PC-3 (cell line): ENCODE results near the gene DIP2A. TPM values are rescaled to one million over a fixed set of nuclear protein-coding genes. Genes with fewer than 3 reads are reported as not detected.
A peak's percentile ranks its signal among the peaks of the same experiment; 100 is the strongest.

Experiments used
- ATAC-seq: fragments of 200-7000 bp; cut with Tn5 transposase; 2 replicates; pipeline ENCODE4 v1.9.1; 2020; ENCODE audit warnings: mild to moderate bottlenecking, moderate library complexity
- BruUV-seq: library from RNA; stranded (reverse); fragments of 400-500 nt; replicated peaks from 2 replicates; lab custom pipeline; 2021; lab: Mats Ljungman, UMichigan
- CTCF ChIA-PET: fragments of 300-600 bp; sonication (Branson Sonifier 250); formaldehyde crosslinking; loops from one replicate; lab custom pipeline; 2022; ENCODE audit warnings: antibody characterized with exemption; lab: Charles Lee
- POLR2A ChIA-PET: fragments of 300-600 bp; sonication (Branson Sonifier 250); formaldehyde crosslinking; loops from one replicate; lab custom pipeline; 2022; ENCODE audit warnings: antibody characterized with exemption; ENCODE audit not compliant: unreplicated experiment; lab: Charles Lee
- DNase-seq: peaks from one replicate; pipeline ENCODE4 v3.0.0-alpha.2; 2015
- H2AFZ ChIP-seq: fragments of 300-600 bp; sonication (generic); 2 replicates; pipeline ENCODE4 v1.6.0; 2016; ENCODE audit warnings: antibody characterized with exemption, low read length
- H3F3A ChIP-seq: fragments of 300-600 bp; sonication (generic); one replicate; pipeline ENCODE4 v1.6.0; 2017; ENCODE audit warnings: antibody characterized with exemption, low read length, control low read depth, mild to moderate bottlenecking; ENCODE audit not compliant: unreplicated experiment
- H3K27ac ChIP-seq: fragments of 300-600 bp; sonication (generic); 2 replicates; pipeline ENCODE4 v1.5.1; 2016; ENCODE audit warnings: mild to moderate bottlenecking, low read length
- H3K27me3 ChIP-seq: fragments of 300-600 bp; sonication (generic); 2 replicates; pipeline ENCODE4 v1.6.1; 2016; ENCODE audit warnings: low read length, mixed read lengths
- H3K36me3 ChIP-seq: fragments of 300-600 bp; sonication (generic); 2 replicates; pipeline ENCODE4 v1.6.1; 2016; ENCODE audit warnings: low read depth, mixed run types, low read length, mixed read lengths
- H3K4me1 ChIP-seq: fragments of 300-600 bp; sonication (generic); 2 replicates; pipeline ENCODE4 v1.5.1; 2016; ENCODE audit warnings: low read length; ENCODE audit not compliant: insufficient read depth
- H3K4me2 ChIP-seq: fragments of 300-600 bp; sonication (generic); 2 replicates; pipeline ENCODE4 v1.6.0; 2016; ENCODE audit warnings: low read length
- H3K4me3 ChIP-seq: fragments of 300-600 bp; sonication (generic); 2 replicates; pipeline ENCODE4 v1.5.1; 2016; ENCODE audit warnings: mild to moderate bottlenecking, low read length, mixed read lengths
- H3K79me2 ChIP-seq: fragments of 300-600 bp; sonication (generic); 2 replicates; pipeline ENCODE4 v1.6.1; 2017; ENCODE audit warnings: low read length, mixed read lengths
- H3K9ac ChIP-seq: fragments of 300-600 bp; sonication (generic); 2 replicates; pipeline ENCODE4 v1.6.0; 2016; ENCODE audit warnings: mild to moderate bottlenecking, low read length
- H3K9me2 ChIP-seq: fragments of 300-600 bp; sonication (generic); replicated peaks from 2 replicates; pipeline ENCODE4 v1.6.1; 2016; ENCODE audit warnings: mixed run types, low read length, mixed read lengths
- H3K9me3 ChIP-seq: fragments of 300-600 bp; sonication (generic); 2 replicates; pipeline ENCODE4 v1.6.1; 2016; ENCODE audit warnings: low read length, mixed read lengths
- H4K20me1 ChIP-seq: fragments of 300-600 bp; sonication (generic); 2 replicates; pipeline ENCODE4 v1.6.1; 2016; ENCODE audit warnings: low read length, mixed read lengths
- CTCF ChIP-seq: fragments of 300-600 bp; sonication (generic); conservative IDR thresholded peaks from 2 replicates; pipeline ENCODE4 v1.5.1; 2017; ENCODE audit warnings: antibody characterized with exemption, low read depth, mild to moderate bottlenecking, low read length
- EZH2 ChIP-seq: fragments of 300-600 bp; sonication (generic); IDR thresholded peaks from one replicate; pipeline ENCODE4 v1.6.1; 2017; ENCODE audit warnings: antibody characterized with exemption, mild to moderate bottlenecking, low read length; ENCODE audit not compliant: unreplicated experiment
- EZH2phosphoT487 ChIP-seq: fragments of 300-600 bp; sonication (generic); IDR thresholded peaks from 2 replicates; pipeline ENCODE4 v1.6.1; 2018; ENCODE audit warnings: mild to moderate bottlenecking, antibody characterized with exemption, low read length, borderline replicate concordance
- intact Hi-C: fragments of 100-400 bp; cut with micrococcal nuclease; formaldehyde crosslinking; loops from 2 replicates; pipeline ENCODE4 v1.9.0; 2023
- total RNA-seq: library from RNA; depleted of rRNA; stranded (reverse); fragments of >200 nt; gene quantifications from 2 replicates; pipeline ENCODE4 v1.2.3, GENCODE V29; 2014

DIP2A gene
- total RNA-seq, 1 experiment from 2014 or later = 23.7 TPM

- peaks cover 31% of the 10 kb centered on the region for H3K36me3 ChIP-seq
Observed at GRCh38 chr21:46509741-46510502, 51.2 kb downstream of the DIP2A start.

GRCh38 chr21:46515109-46515508 lies 56.4 kb downstream of the DIP2A start:
- POLR2A ChIA-PET = interaction anchor here (0.6 kb wide), 1 partner anchor 172 kb away, joined by 3 read pairs; no protein-coding TSS in a partner anchor
- ATAC-seq (no peak), DNase-seq (no peak)
- no peaks in the 10 kb centered on the region for H4K20me1 ChIP-seq
- BruUV-seq = no TSS peak
- peaks cover 10% of the 10 kb centered on the region for H3K4me1 ChIP-seq
- H3K9ac ChIP-seq = no peak overlapping the region
- H3K27me3 ChIP-seq = no peaks in the 10 kb centered on the region
- H3F3A ChIP-seq = peaks cover 8% of the 10 kb centered on the region
- H3K36me3 ChIP-seq = peaks cover 43% of the 10 kb centered on the region
- no peaks in the 10 kb centered on the region for H3K79me2 ChIP-seq
- no peak for TF ChIP-seq EZH2phosphoT487
- no peak for TF ChIP-seq CTCF
- TF ChIP-seq EZH2 = no peak
- H3K9me2 ChIP-seq = no peaks in the 10 kb centered on the region
- H3K4me3 ChIP-seq = no peak overlapping the region
- peaks cover 6% of the 10 kb centered on the region; the same call in 1 of the 2 replicates for H3K9me3 ChIP-seq
- CTCF ChIA-PET = no interaction called here
- H3K4me2 ChIP-seq = no peak overlapping the region
- no peak overlapping the region for H3K27ac ChIP-seq
- intact Hi-C loops = no loop called here
- H2AFZ ChIP-seq = no peak overlapping the region

More at GRCh38 chr21:46509741-46510502, 51.2 kb downstream of the DIP2A start:
- Histone ChIP-seq H3K27ac (peak overlapping the region; percentile 95), H3K9me3 (no peaks in the 10 kb centered on the region), H3K4me3 (peak overlapping the region; percentile 24; the same call in 1 of the 2 replicates), H3F3A (peaks cover 13% of the 10 kb centered on the region), H3K79me2 (no peaks in the 10 kb centered on the region), H3K27me3 (no peaks in the 10 kb centered on the region), H2AFZ (no peak overlapping the region; the same call in 1 of the 2 replicates), H3K9ac (peak overlapping the region; percentile 68), H4K20me1 (no peaks in the 10 kb centered on the region), H3K9me2 (no peaks in the 10 kb centered on the region), H3K4me2 (peak overlapping the region; percentile 72), H3K4me1 (peaks cover 24% of the 10 kb centered on the region)
- CTCF ChIA-PET = interaction anchor here (1.4 kb wide), 1 partner anchor 10 kb away, joined by 7 read pairs; no protein-coding TSS in a partner anchor
- DNase-seq (peak; percentile 98), ATAC-seq (peak; percentile 98)
- intact Hi-C loops = loop anchor here (1.0 kb wide), 2 partner anchors 10 to 52 kb away; partner anchors contain the start of gene DIP2A
- POLR2A ChIA-PET = interaction anchor here (0.6 kb wide), 1 partner anchor 88 kb away, joined by 6 read pairs; no protein-coding TSS in a partner anchor
- TF ChIP-seq EZH2phosphoT487 = no peak
- TF ChIP-seq EZH2 = no peak
- TF ChIP-seq CTCF = no peak
- TSS peak; percentile 92 for BruUV-seq
